ENCODE measurements around the gene DOK3.

DOK3 gene

DNA sequence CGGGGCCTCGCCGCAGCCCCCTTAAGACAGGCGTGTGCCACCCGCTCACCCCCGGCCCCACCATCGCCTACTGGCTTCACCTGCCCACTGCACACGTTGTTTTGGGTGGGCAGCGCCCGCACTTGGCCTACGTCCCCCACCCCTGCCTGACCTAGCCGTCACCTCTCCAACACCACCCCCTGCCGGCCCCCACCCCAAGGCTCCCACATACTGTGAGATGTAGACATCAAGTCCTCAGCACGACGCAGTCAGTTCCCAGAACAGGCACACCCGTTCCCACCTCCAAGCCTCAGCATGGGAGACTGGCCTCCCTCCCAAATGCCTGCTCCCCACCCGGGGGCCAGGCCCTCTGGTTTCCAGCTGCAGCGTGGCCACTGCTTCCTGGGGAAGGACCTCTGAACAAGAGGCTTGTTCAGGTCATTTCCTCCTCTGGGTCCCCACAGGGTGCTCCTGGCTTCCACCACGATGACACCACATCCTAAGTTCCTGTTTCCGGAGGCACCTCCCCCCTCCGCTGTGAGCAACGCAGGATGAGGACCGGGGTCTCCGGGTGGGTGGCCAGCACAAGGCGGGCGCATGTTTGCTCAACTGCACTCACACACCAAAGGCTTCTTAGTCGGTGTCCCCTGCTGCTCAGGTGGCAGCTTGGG is 47.5 kb downstream of the DOK3 start:
- DNase-seq = no peak

DNA sequence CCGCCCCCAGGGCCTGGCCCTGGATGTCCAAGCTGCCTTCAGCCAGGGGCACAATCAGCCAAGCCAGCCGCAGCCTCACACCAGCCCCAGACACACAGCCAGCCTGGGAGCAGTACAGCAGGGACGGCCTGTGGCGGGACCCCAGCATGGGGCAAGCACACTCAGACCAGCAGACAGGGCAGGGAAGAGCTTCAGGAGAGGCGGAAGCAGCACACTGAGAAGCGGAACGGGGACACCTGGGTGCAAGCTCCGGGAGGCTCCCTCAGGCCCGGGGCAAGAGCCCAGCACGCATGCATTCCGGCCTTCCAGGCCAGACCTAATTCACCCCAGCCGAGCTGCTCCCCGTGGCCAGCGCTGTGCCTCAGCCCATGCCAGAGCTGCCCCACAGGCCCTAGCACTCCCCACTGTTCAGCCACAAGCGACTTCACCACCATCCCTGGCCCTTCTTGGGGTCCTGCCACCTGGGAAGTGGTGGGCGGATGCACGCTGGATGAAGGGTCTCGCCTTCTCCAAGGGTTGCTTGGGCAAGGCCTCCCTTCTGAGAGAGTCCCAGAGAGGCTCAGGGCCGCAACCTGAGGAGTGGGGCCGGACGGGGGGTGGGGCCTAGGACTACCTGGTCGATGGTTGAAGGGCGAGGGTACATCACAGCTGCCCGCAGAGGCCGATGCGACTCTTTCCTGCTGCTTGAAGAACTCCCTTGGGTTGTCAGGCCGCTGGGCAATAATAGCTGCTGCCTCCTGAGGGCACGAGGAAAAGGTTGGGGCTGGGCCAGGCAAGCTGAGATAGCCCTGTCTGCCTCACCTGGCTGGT is 49.6 kb downstream of the DOK3 start:
- DNase-seq = no peak

DNA sequence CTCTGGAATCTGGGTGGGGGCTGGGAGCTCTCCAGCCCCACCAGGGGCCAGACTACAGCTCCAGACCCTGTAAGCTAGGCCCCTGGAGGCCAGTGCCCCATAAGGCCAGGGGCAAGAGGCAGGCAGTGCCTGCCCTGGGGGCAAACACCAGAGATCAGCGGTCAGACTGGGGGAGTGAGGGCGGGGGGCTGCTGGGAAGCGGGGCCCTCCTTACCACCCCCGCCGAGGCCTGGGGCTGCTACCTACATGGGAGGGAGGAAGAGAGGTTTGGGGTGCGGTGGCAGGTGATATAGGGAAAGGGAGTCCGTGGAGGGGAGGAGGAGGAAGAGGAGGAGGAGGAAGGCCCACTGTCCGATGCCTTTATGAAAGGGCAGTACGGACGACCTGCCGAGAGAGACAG is 50.3 kb downstream of the DOK3 start:
- DNase-seq = no peak

DNA sequence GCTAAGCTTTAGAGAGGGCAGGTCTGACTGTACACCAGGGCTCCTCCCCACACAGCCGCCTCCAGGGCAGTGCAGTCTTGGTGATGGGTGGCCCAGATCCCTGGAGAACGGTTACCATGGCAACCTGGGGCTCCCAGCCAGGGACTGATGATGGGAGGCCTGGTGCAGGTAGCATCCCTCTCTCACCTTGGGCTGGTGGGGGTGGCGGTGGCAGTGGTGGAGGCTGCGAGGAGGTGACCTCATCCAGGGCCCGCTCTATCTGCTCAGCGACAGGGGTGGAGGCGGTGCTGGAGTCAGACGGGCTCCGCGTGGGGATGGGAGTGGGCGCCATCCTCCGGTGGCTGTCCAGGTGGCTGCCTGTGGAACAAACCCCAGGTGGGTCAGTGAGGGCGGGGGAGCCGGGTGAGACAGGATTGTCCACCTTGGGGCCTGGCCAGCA is 50.7 kb downstream of the DOK3 start:
- DNase-seq = no peak

DNA sequence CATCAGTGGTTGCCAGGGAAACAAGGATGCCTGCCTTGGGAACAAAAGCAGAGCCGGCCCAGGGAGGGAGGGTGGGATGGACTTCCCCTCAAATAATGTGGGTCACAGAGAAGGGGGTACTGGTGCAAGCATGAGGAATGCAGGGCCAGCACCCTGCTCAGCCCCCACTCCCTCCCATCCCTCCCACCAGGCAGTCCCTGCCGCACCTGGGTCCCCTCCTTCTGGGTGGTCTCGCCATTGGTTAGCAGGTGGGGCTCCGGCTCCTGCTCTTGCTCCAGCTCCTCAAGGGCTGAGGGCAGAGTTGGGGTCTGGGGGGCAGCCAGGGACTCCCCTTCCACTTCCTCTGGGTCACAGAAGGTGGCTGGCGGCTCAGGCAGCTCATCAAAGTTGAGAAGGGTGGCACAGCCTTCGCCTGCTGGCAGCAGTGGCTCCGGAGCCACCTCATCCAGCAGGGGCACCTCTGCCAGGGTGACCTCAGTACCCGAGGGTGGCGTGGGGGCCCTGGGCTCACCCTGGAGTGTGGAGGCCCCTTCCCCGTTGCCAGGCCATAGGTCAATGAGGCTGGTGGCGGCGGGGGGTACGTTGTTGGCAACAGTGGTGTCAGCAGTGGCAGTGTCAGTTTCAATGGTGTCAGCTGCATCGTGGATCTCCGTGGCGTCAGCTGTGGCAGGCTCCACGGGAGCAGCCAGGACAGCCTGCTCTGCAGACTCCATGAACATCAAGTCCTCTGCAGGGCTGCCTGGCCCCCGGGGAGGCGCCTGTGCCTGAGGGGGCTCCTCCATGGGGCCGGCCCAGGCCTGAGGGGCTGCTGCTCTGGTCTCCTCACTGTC is 51.6 kb downstream of the DOK3 start:
- no peak for DNase-seq

DNA sequence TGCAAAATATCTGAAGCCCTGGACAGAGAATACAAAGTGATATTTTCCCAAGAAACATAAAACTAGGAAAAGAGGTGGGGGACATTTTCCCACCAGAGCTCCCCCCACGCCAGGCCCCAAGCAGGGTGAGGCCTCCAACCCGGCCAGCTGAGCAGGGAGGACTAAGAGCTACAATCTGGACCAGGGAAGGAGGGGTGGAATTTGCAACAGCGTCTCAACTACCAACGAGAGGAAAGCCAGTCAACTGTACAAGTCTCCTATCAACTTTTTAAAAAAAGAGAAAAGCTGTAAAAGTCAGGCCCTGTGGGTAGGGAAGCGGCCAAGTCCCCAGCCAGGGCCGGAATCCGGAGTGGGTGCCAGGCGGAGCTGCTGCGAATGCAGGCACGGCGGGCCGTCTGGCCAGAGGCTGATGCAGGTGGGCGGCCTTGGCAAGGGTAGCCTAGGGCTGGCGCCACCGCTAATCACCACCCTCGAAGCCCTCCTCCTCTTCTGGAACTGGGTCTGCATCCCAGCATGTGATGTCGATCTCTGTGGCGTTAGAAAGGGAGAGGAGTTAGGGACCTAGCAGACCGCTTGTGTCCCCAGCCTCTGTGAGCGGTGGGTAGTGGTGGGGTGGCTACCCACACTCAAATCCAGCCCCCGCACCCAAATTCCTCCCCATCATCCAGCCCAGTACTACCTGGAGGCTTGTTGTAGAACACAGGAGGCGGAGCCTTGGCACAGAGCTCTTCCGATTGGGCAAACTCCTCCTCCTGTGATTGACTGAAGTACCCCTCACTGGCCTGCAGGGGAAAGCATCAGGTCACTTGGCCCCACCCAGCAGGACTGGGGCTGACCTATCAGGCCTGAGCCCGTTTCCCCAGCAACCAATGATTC is 52.4 kb downstream of the DOK3 start:
- DNase-seq = peak; percentile 80

DNA sequence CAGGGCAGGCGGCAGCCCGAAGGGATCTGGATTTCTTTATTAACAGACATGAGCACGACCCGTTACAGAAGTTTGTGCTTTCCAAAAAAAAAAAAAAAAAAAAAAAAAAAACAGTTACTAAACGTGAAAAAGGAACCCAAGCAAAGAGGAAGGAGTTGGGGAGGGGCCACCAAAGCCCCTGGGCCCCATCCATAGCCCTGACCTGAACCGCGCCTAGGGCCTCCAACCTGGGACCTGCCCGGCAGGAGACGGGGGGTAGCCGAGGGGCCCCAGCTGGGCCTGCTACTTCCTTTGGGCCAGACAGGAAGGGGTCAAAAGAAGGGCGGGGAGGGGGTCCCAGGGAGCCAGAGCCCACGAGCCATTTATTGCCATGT is 53.0 kb downstream of the DOK3 start:
- no peak for DNase-seq

DNA sequence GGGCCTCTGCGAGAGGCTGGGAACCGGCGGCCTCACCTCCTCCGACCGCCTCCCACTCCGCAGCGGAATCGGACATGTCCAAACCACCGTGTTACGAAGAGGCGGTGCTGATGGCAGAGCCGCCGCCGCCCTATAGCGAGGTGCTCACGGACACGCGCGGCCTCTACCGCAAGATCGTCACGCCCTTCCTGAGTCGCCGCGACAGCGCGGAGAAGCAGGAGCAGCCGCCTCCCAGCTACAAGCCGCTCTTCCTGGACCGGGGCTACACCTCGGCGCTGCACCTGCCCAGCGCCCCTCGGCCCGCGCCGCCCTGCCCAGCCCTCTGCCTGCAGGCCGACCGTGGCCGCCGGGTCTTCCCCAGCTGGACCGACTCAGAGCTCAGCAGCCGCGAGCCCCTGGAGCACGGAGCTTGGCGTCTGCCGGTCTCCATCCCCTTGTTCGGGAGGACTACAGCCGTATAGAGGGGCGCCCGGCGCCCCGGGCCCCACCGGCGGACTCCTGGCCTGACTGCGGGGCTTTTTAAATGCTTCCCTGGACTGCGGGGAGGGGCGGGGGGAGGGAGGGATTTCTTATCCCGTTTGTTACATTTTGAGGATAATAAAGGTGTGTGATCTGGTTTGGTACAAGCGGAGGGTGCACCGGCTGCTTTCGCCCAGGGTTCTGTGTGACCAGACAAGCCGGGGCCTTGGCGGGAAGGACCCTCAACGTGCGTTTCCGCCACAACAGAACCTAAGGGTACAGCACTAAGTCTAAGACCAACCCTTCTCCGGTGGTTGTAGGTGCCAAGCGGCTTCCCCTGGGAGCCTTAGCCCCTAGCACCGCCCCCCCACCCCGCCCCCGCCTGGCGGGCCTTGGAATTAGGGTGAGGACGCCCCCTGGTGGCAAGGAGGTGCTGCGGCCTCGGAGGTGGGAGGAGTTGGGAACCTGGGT is 53.7 kb downstream of the DOK3 start:
- peak; percentile 93 for DNase-seq

DNA sequence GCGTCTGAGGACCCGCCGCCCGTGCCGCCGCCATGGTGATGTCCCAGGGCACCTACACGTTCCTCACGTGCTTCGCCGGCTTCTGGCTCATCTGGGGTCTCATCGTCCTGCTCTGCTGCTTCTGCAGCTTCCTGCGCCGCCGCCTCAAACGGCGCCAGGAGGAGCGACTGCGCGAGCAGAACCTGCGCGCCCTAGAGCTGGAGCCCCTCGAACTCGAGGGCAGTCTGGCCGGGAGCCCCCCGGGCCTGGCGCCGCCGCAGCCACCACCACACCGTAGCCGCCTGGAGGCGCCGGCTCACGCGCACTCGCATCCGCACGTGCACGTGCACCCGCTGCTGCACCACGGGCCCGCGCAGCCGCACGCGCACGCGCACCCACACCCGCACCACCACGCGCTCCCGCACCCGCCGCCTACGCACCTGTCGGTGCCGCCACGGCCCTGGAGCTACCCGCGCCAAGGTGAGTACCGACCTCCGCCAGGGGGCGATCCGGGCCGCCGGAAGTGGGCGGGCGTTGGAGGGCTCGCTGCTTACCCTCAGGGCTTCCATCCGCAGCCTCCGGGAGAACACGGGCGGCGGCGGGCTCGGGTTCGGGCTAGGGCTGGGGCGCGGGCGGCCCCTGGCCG is 54.5 kb downstream of the DOK3 start:
- DNase-seq = peak; percentile 93

DNA sequence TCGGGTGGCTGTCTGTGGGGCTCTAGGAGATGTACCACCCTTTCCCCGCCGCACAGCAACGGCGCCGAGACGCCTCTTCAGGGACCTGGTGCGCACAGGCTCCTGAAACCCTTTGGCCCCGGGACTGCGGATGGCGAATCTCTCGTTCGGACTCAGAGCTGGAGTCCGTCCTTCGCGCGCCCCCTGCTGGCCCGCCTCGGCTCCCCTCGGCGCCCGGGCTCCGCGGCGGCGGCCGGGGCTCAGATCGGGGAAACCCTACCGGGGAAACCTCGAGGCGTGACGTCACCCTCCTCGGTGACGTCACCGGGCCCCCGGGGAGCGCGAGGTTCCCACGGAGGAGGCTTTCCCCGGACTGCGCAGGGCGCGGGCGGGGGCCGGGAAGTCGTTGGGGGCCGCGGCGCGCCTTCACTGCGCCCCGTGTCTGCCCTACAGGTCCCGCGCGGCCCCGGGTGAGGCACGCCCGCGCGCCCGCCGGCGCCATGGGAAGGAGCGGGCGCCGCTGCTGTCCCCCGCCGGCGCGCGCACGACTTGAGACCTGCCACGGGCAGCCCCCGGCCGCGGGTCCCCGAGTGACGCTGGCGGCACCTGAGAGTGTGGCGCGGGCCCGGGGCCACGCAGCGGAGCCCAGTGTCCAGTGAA is 55.1 kb downstream of the DOK3 start:
- peak; percentile 96 for DNase-seq

DNA sequence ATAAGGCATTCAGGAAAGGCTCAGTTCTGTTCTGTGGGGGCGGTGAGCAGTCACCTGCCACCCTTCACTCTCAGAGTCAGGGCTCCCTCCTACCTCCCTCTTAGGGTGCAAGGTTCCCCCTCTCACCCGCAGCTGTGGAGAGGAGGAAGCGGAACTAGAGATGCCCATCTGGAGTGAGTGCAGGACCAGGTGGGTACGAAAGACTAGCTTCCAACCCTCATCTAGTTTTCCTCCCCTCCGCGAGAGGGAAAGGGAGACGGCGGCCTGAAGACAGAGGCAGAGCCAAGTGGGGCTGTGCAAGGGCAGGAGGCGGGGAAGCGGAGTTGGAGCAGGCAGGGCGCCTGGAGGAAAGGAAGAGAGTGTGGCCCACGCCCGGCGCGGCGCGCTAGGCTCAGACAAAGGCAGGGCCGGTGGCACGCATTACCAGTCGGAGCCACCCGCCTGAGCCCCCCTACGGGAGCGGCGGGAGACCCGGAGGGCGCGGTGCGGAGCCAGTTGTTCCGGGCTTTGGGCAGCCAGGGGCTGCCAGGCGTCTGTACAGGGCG is 55.7 kb downstream of the DOK3 start:
- no peak for DNase-seq

DNA sequence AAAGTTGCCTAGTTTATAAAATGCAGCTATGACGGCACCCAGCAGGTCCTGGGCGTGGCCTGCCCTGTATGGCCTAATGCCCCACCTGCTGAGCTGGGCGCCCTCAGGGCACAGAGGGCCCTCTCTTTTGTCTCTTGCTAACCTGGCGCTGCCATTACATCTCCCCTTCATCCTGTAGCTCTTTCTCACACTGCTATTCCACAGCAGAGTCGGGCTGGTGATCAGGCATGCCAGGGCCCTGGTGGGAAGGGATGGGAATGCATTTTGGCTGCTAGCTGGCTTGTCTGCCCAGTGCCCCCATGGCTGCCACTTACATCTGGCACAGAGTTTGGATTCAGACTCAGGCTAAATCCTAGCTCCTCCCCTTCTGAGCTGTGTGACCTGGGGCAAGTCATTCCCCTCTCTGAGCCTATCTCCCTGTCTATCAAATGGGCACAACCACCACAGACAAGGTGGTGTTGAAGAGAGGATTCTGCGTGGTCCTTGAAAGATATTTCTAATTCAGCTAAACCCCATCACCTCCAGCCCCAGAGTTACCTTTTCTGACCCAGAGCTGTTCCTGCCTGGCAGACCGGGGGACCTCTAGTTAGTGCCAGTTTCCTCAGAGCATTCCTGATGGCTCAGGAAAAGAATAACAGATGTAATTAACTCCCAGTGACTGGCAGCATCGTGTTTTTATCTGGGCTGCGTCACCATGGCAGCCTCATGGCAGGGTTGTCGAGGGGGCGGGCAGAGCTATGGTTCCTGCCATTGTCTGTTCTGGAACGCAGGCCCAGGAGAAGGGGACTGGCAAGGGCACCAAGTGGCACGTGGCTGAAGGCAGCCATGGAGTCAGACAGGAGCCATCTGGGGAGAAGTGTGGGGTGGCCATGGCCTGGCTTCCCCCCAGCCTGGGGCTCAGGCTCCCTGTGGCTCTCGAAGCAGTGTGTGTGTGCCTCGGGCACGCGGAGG is 56.7 kb downstream of the DOK3 start:
- DNase-seq = no peak

Data from CD4-positive, alpha-beta T cell treated with Interleukin-21 for 1 hour (primary cell).